Stomach (tissue), 9 donors: Measurements from ENCODE around the gene IGSF8. TPM values are rescaled to one million over a fixed set of nuclear protein-coding genes. Genes with fewer than 3 reads are reported as not detected.

ENCODE experiments used
- DNase-seq, 2 donors: peaks; one replicate each; pipeline versions ENCODE4 v3.0.0 to v3.0.0-alpha.2; 2013 to 2019
- H3K27ac ChIP-seq, 5 donors: fragments of 200-600 bp in 4 of 5; sonication (generic) in 4 of 5; one replicate each; pipeline ENCODE4 v1.5.1; 2013 to 2019; ENCODE audit warnings: mild to moderate bottlenecking in 1 of 5, moderate library complexity in 1 of 5
- H3K27me3 ChIP-seq, 3 donors: fragments of 200-600 bp; sonication (generic); one replicate each; pipeline ENCODE4 v1.5.1; 2017 to 2019; ENCODE audit warnings: mixed run types in 1 of 3
- H3K36me3 ChIP-seq, 4 donors: fragments of 200-600 bp; sonication (generic); 1 replicate in 3 of 4; 2 replicates in 1 of 4; pipeline ENCODE4 v1.5.1; 2016 to 2019
- H3K4me1 ChIP-seq, 4 donors: fragments of 200-600 bp; sonication (generic); one replicate each; pipeline ENCODE4 v1.5.1; 2016 to 2019
- H3K4me3 ChIP-seq, 4 donors: fragments of 200-600 bp; sonication (generic) in 3 of 4; one replicate each; pipeline ENCODE4 v1.5.1; 2016 to 2019; ENCODE audit warnings: mild to moderate bottlenecking in 1 of 4
- H3K9me3 ChIP-seq, 4 donors: fragments of 200-600 bp; sonication (generic); one replicate each; pipeline ENCODE4 v1.5.1; 2016 to 2019
- CTCF ChIP-seq, 7 experiments: fragments of 450-650 bp in 4 of 7; fragments of 200-600 bp in 3 of 7; sonication (generic) in 3 of 7; IDR thresholded peaks; one replicate each; pipeline ENCODE4 v1.5.1; 2016 to 2019; ENCODE audit warnings: antibody characterized with exemption in 7 of 7, control low read depth in 2 of 7, mild to moderate bottlenecking in 1 of 7
- EP300 ChIP-seq: sonication (generic); formaldehyde crosslinking; IDR thresholded peaks from one replicate; pipeline ENCODE4 v1.6.1; 2017; ENCODE audit warnings: antibody characterized with exemption
- POLR2A ChIP-seq, 4 donors: fragments of 450-650 bp; IDR thresholded peaks; one replicate each; pipeline ENCODE4 v1.6.1; 2016; ENCODE audit warnings: antibody characterized with exemption in 4 of 4, control low read depth in 2 of 4, mild to moderate bottlenecking in 1 of 4, moderate library complexity in 1 of 4
- POLR2AphosphoS5 ChIP-seq, 3 donors: sonication (generic); formaldehyde crosslinking; IDR thresholded peaks; one replicate each; pipeline ENCODE4 v1.6.1; 2016; ENCODE audit warnings: antibody characterized with exemption in 3 of 3
- WGBS, 5 donors: extraction: QIAGEN DNeasy Blood & Tissue Kit in 3 of 5; methylation state at CpG; one replicate each; pipeline versions ENCODE4 v1.1.5 to v1.1.7; 2013 to 2018; 5-methylcytosine and 5-hydroxymethylcytosine counted together
- intact Hi-C: fragments of 100-400 bp; cut with DNase I; formaldehyde crosslinking; loops from one replicate; pipeline ENCODE4 v1.15.1; 2023; ENCODE audit warnings: low total_unique reads
- polyA plus RNA-seq, 3 donors: library from polyadenylated mRNA; stranded (reverse); fragments of 200-250 nt; gene quantifications; one replicate each; pipeline ENCODE4 v1.2.3, GENCODE V29; 2013
- total RNA-seq, 5 donors: library from RNA; depleted of rRNA; stranded (reverse); fragments of >200 nt; gene quantifications; one replicate each; pipeline versions ENCODE4 v1.1.0 to v1.2.3, GENCODE V29; 2014 to 2016
- donor health status: healthy with polysubstance abuse.
- donor health status: Bipolar disorder and iron deficiency.
- donor health status: healthy.

The IGSF8 gene
- total and polyA plus RNA-seq, 8 donors: 4.7 to 65.2 (median 14.8) TPM

DNA sequence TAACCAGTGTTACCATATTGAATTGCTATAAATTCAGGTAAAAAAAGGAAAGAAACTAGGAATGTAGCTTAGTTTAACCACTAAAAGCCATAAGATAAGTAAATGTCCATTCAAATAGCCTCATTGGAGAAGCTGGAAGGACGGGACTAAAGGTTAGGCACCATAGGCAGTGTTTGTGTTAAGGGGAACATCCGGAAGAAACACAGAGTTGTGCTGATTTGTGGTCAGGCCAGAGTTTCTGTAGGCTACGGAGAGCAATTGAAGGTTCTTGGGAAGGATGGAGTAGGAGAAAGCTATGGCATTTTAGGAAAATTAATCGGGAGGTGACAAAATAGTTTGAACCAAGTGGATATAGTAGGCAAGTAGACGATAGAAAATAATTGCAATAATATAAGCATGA is 27.1 kb downstream of the IGSF8 start:
- H3K4me3 ChIP-seq: no peak overlapping the region
- H3K4me1 ChIP-seq: peaks cover 0 to 18% (median 15%) of the 10 kb centered on the region in 4 donors
- TF ChIP-seq POLR2AphosphoS5 (IDR thresholded peaks at IDR 0.05) (no peak), EP300 (no peak), POLR2A (IDR thresholded peaks at IDR 0.05) (no peak), CTCF (IDR thresholded peaks at IDR 0.05) (no peak)
- no peak overlapping the region for H3K27ac ChIP-seq
- intact Hi-C loops: no loop called here
- peaks cover 0 to 47% (median 16%) of the 10 kb centered on the region in 3 donors for H3K27me3 ChIP-seq
- no peaks in the 10 kb centered on the region for H3K9me3 ChIP-seq
- H3K36me3 ChIP-seq: no peaks in the 10 kb centered on the region
- no peak for DNase-seq
- WGBS, 5 donors: 83 to 88% (median 86%) methylated on average over 5 of the region's 5 CpGs

- Histone ChIP-seq H3K36me3 (no peaks in the 10 kb centered on the region), H3K9me3 (no peaks in the 10 kb centered on the region), H3K4me1 (peaks cover 0 to 18% (median 15%) of the 10 kb centered on the region in 4 donors), H3K4me3 (peak overlapping the region; percentile 52 to 62 (median 56)), H3K27me3 (peaks cover 0 to 42% (median 16%) of the 10 kb centered on the region in 3 donors), H3K27ac (peak overlapping the region in 2 of 5 donors; percentile 39 to 49)
- 1 to 3% (median 2%) methylated on average over 39 to 46 of the region's 46 CpGs for WGBS, 5 donors
- TF ChIP-seq EP300 (no peak), POLR2AphosphoS5 (IDR thresholded peaks at IDR 0.05) (no peak), CTCF (IDR thresholded peaks at IDR 0.05) (no peak), POLR2A (IDR thresholded peaks at IDR 0.05) (no peak)
- intact Hi-C loops: no loop called here
- DNase-seq: peak; percentile 73 to 91
Measured at GRCh38 chr1:160070243-160071163, 27.9 kb downstream of the IGSF8 start.

DNA sequence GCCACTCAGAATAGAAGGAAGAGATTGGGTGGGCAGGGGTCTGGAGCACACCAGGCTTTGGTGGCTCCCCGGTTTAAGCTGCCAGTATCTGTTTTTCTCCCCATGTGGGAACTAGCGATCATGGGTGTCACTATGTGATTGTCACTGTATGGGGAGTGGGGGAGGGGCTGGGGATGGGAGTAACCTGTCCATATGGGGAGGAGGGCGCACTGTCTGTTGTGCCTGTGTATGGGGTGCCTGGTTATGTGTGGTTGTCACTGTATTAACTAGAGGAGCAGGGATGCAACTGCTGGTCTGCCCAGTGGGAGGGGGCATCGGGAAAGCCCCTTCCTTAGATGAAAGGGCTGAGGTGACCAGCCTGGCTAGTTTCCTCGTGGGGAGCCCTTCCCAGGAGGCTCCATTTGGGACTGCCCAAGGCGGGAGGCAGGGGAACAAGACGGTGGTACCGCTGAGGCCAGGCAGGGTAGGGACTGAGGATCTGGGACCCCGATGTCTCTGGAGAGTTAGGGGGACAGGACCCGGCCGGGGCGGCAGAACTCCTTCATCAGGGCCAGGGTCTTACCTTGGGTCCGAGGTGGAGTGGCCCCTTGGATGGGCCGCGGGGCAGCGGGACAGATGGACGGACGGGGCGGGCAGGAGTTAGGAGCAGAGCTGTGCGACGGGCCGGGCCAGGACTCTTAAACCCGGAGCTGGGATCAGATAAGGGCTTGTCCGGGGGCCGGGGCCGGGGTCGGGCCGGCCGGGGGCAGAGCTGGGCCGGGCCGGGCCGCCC is 28.8 kb downstream of the IGSF8 start, which contains the start of gene KCNJ10:
TSS of gene KCNJ10 (minus strand) at position 701 of the 772 bp plus-strand sequence. CDS start 27,628 bp downstream, outside the sequence.
- 10 to 17% (median 11%) methylated on average over 20 to 32 of the region's 32 CpGs for WGBS, 5 donors
- peaks cover 0 to 18% (median 15%) of the 10 kb centered on the region in 4 donors for H3K4me1 ChIP-seq
- no peaks in the 10 kb centered on the region for H3K9me3 ChIP-seq
- H3K36me3 ChIP-seq: no peaks in the 10 kb centered on the region
- no peak for DNase-seq
- H3K27ac ChIP-seq: peak within 1 kb of the TSS in 2 of 5 donors; percentile 39 to 49
- peaks cover 0 to 42% (median 16%) of the 10 kb centered on the region in 3 donors for H3K27me3 ChIP-seq
- intact Hi-C loops: no loop called here
- TF ChIP-seq POLR2AphosphoS5 (IDR thresholded peaks at IDR 0.05) (no peak), POLR2A (IDR thresholded peaks at IDR 0.05) (no peak), EP300 (no peak), CTCF (IDR thresholded peaks at IDR 0.05) (no peak)
- H3K4me3 ChIP-seq: peak within 1 kb of the TSS; percentile 52 to 62 (median 56)

DNA sequence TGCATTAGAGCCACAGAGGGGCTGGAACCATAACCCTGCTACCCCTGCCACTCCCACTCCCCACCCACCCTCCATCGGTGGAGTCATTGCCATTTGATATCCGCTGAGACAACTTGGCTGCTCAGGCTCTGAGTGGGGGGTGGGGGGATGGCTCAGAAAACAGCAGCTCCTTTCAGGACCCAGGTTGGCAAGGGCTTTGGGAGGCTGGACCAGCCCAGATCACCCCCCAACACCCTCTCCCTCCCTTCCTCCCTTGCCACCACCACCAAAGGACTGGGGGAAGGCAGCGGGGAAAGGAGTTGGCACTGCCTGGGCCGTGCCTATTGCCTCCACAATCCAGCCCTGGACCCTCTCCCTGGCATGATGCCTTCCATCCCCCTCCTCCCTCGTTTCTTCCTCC is 30.2 kb downstream of the IGSF8 start:
- H3K27me3 ChIP-seq: peaks cover 0 to 46% (median 16%) of the 10 kb centered on the region in 3 donors
- no peak overlapping the region for H3K4me3 ChIP-seq
- H3K27ac ChIP-seq: no peak overlapping the region
- DNase-seq: no peak
- intact Hi-C loops: no loop called here
- TF ChIP-seq POLR2AphosphoS5 (IDR thresholded peaks at IDR 0.05): no peak
- TF ChIP-seq CTCF (IDR thresholded peaks at IDR 0.05): no peak
- TF ChIP-seq POLR2A (IDR thresholded peaks at IDR 0.05): no peak
- no peak for TF ChIP-seq EP300
- H3K36me3 ChIP-seq: no peaks in the 10 kb centered on the region
- H3K4me1 ChIP-seq: peaks cover 0 to 18% (median 15%) of the 10 kb centered on the region in 4 donors
- WGBS, 5 donors: 57 to 75% (median 70%) methylated on average over 5 of the region's 5 CpGs
- no peaks in the 10 kb centered on the region for H3K9me3 ChIP-seq
